HCT116 (cell line): Measurements from ENCODE around the gene CCDC192. TPM values are rescaled to one million over a fixed set of nuclear protein-coding genes. Genes with fewer than 3 reads are reported as not detected.
A peak's percentile ranks its signal among the peaks of the same experiment; 100 is the strongest.

Source experiments
- ATAC-seq: fragments of 200-7000 bp; cut with Tn5 transposase; 2 replicates; pipeline ENCODE4 v1.9.1; 2020; ENCODE audit warnings: mild to moderate bottlenecking, moderate library complexity
- BruUV-seq: library from RNA; stranded (reverse); fragments of 400-500 nt; replicated peaks from 2 replicates; lab custom pipeline; 2021; lab: Mats Ljungman, UMichigan
- CTCF ChIA-PET: fragments of 300-600 bp; sonication (Branson Sonifier 250); formaldehyde crosslinking; loops from one replicate; lab custom pipeline; 2021; ENCODE audit warnings: antibody characterized with exemption; lab: Charles Lee
- POLR2A ChIA-PET: fragments of 300-600, 350-600 bp; sonication (Branson Sonifier 250); formaldehyde crosslinking; loops from one replicate; lab custom pipeline; 2021; ENCODE audit warnings: antibody characterized with exemption; lab: Charles Lee
- RAD21 ChIA-PET, 2 experiments: fragments of 300-600 bp; sonication (Branson Sonifier 250); formaldehyde crosslinking; loops; one replicate each; lab custom pipeline; 2023; ENCODE audit warnings: low total read pairs in 2 of 2; ENCODE audit not compliant: uncharacterized antibody in 2 of 2, unreplicated experiment in 2 of 2, low non-redundant PET in 1 of 2; lab: Charles Lee
- DNase-seq: peaks from one replicate; pipeline ENCODE4 v3.0.0-alpha.2; 2010; ENCODE audit warnings: low read depth, low spot score
- H2AFZ ChIP-seq: fragments of 200-600 bp; shearing (Covaris generic), sonication (generic); 2 replicates; pipeline ENCODE4 v1.6.1; 2017; ENCODE audit warnings: low read depth, mixed run types, mixed read lengths, antibody characterized with exemption, low read length; ENCODE audit not compliant: poor library complexity, severe bottlenecking
- H3K27ac ChIP-seq: 2 replicates; pipeline ENCODE4 v1.5.1; 2012; ENCODE audit warnings: low read depth, low read length
- H3K27me3 ChIP-seq: fragments of 200-600 bp; sonication (generic); 2 replicates; pipeline ENCODE4 v1.6.1; 2016; ENCODE audit warnings: mixed run types, low read length, mixed read lengths; ENCODE audit not compliant: insufficient read depth
- H3K36me3 ChIP-seq, 2 experiments: fragments of 200-500 bp in 1 of 2; fragments of 200-600 bp in 1 of 2; sonication (Bioruptor generic) in 1 of 2; sonication (generic) in 1 of 2; 2 replicates each; pipeline versions ENCODE4 v1.5.1 to v1.6.1; 2014 to 2016; ENCODE audit warnings: low read length in 2 of 2, inconsistent platforms in 1 of 2, mixed read lengths in 1 of 2, mixed run types in 1 of 2; ENCODE audit not compliant: insufficient read depth in 2 of 2, control insufficient read depth in 1 of 2
- H3K4me1 ChIP-seq, 2 experiments: fragments of 200-600 bp in 1 of 2; sonication (generic) in 1 of 2; 2 replicates each; pipeline versions ENCODE4 v1.5.1 to v1.6.1; 2012 to 2017; ENCODE audit warnings: low read length in 2 of 2, inconsistent platforms in 1 of 2, mild to moderate bottlenecking in 1 of 2, mixed read lengths in 1 of 2, mixed run types in 1 of 2, moderate library complexity in 1 of 2; ENCODE audit not compliant: insufficient read depth in 2 of 2, control insufficient read depth in 1 of 2
- H3K4me2 ChIP-seq: fragments of 200-600 bp; sonication (generic); 2 replicates; pipeline ENCODE4 v1.6.1; 2017; ENCODE audit warnings: mixed run types, low read length, mixed read lengths
- H3K4me3 ChIP-seq, 2 experiments: fragments of 200-600 bp in 1 of 2; sonication (generic) in 1 of 2; replicated peaks in 1 of 2; 2 replicates each; pipeline ENCODE4 v1.5.1; 2011 to 2016; ENCODE audit warnings: low read length in 2 of 2, control low read depth in 1 of 2, low read depth in 1 of 2, mild to moderate bottlenecking in 1 of 2, mixed read lengths in 1 of 2, mixed run types in 1 of 2
- H3K79me2 ChIP-seq: fragments of 200-600 bp; sonication (generic); 2 replicates; pipeline ENCODE4 v1.6.1; 2017; ENCODE audit warnings: mild to moderate bottlenecking, mixed run types, low read length, moderate library complexity, mixed read lengths; ENCODE audit not compliant: insufficient read depth
- H3K9ac ChIP-seq: fragments of 200-600 bp; sonication (generic); 2 replicates; pipeline ENCODE4 v1.6.1; 2016; ENCODE audit warnings: low read length, mixed read lengths
- H3K9me2 ChIP-seq: fragments of 200-600 bp; sonication (generic), shearing (Covaris generic); 2 replicates; pipeline ENCODE4 v1.6.1; 2017; ENCODE audit warnings: mixed run types, mild to moderate bottlenecking, moderate library complexity; ENCODE audit not compliant: insufficient read depth
- H3K9me3 ChIP-seq, 2 experiments: fragments of 200-500 bp in 1 of 2; fragments of 200-600 bp in 1 of 2; sonication (Bioruptor generic) in 1 of 2; sonication (generic) in 1 of 2; 2 replicates each; pipeline ENCODE4 v1.6.1; 2014 to 2017; ENCODE audit warnings: low read length in 2 of 2, mixed read lengths in 2 of 2, inconsistent platforms in 1 of 2, low read depth in 1 of 2, mild to moderate bottlenecking in 1 of 2, mixed run types in 1 of 2, moderate library complexity in 1 of 2; ENCODE audit not compliant: control insufficient read depth in 1 of 2, insufficient read depth in 1 of 2
- H4K20me1 ChIP-seq: fragments of 200-600 bp; sonication (generic), shearing (Covaris generic); 2 replicates; pipeline ENCODE4 v1.6.1; 2017; ENCODE audit warnings: mixed run types, mild to moderate bottlenecking, moderate library complexity; ENCODE audit not compliant: insufficient read depth
- CEBPB ChIP-seq: IDR thresholded peaks from 2 replicates; pipeline ENCODE4 v1.6.1; 2012; ENCODE audit warnings: low read depth
- EGR1 ChIP-seq: IDR thresholded peaks from 2 replicates; pipeline ENCODE4 v1.6.1; 2012; ENCODE audit warnings: low read depth
- ELF1 ChIP-seq: IDR thresholded peaks from 2 replicates; pipeline ENCODE4 v1.6.1; 2012; ENCODE audit warnings: low read depth, borderline replicate concordance
- EZH2 ChIP-seq: fragments of 200-600 bp; sonication (generic); IDR thresholded peaks from 2 replicates; pipeline ENCODE4 v1.6.1; 2017; ENCODE audit warnings: antibody characterized with exemption, mixed run types
- FOSL1 ChIP-seq: IDR thresholded peaks from 2 replicates; pipeline ENCODE4 v1.6.1; 2012; ENCODE audit warnings: low read depth
- POLR2A ChIP-seq: IDR thresholded peaks from 2 replicates; pipeline ENCODE4 v1.7.0; 2011; ENCODE audit warnings: borderline replicate concordance; ENCODE audit not compliant: insufficient read depth, insufficient read length; ENCODE audit errors: extremely low read depth
- RAD21 ChIP-seq: IDR thresholded peaks from 2 replicates; pipeline ENCODE4 v1.6.1; 2012; ENCODE audit warnings: low read depth, mild to moderate bottlenecking
- SP1 ChIP-seq: IDR thresholded peaks from 2 replicates; pipeline ENCODE4 v1.6.1; 2012; ENCODE audit warnings: low read depth
- SRF ChIP-seq: IDR thresholded peaks from 2 replicates; pipeline ENCODE4 v1.6.1; 2012; ENCODE audit warnings: low read depth
- TCF7L2 ChIP-seq: IDR thresholded peaks from 2 replicates; pipeline ENCODE4 v1.7.0; 2011; ENCODE audit warnings: borderline replicate concordance, inconsistent platforms; ENCODE audit not compliant: insufficient read depth, insufficient read length; ENCODE audit errors: extremely low read depth
- ZFX ChIP-seq: fragments of 450-650 bp; IDR thresholded peaks from 2 replicates; pipeline ENCODE4 v1.6.1; 2017
- ZNF274 ChIP-seq: fragments of 200-500 bp; sonication (Bioruptor generic); IDR thresholded peaks from 2 replicates; pipeline ENCODE4 v1.6.1; 2014; ENCODE audit warnings: mild to moderate bottlenecking, low read depth, low read length, inconsistent platforms
- intact Hi-C: fragments of 100-400 bp; cut with micrococcal nuclease; formaldehyde crosslinking; loops from 2 replicates; pipeline ENCODE4 v1.10.0; 2022
- total RNA-seq: library from RNA; stranded (reverse); gene quantifications from one replicate; pipeline ENCODE4 v1.2.1, GENCODE V29; 2021; ENCODE audit not compliant: unreplicated experiment
- TF ChIP-seq, protein P1 (sequence below): IDR thresholded peaks from 2 replicates; pipeline ENCODE4 v1.6.1; 2012; ENCODE audit warnings: low read depth
- TF ChIP-seq, protein P2 (sequence below): IDR thresholded peaks from 2 replicates; pipeline ENCODE4 v1.6.1; 2012
- TF ChIP-seq, protein P3 (sequence below): IDR thresholded peaks from 2 replicates; pipeline ENCODE4 v1.6.1; 2012

The CCDC192 gene
- total RNA-seq, 1 experiment from 2014 or later, result not detected

GRCh38 chr5:127987354-127988145, 284.4 kb downstream of the CCDC192 start:
- Histone ChIP-seq H2AFZ (no peak overlapping the region), H3K9me3 (no peaks in the 10 kb centered on the region), H3K79me2 (no peaks in the 10 kb centered on the region), H3K36me3 (no peaks in the 10 kb centered on the region), H3K4me1 (peaks cover 13 to 14% of the 10 kb centered on the region in 2 experiments), H3K9ac (no peak overlapping the region), H3K4me3 (no peak overlapping the region), H3K27ac (peak overlapping the region; percentile 45; the same call in 1 of the 2 replicates), H3K4me2 (peak overlapping the region; percentile 32), H3K27me3 (no peaks in the 10 kb centered on the region), H3K9me2 (no peaks in the 10 kb centered on the region), H4K20me1 (no peaks in the 10 kb centered on the region)
- TF ChIP-seq EZH2, result no peak
- no peak for TF ChIP-seq SP1
- CTCF ChIA-PET, result no interaction called here
- ATAC-seq (peak; percentile 66), DNase-seq (no peak)
- RAD21 ChIA-PET, result no interaction called here
- no TSS peak for BruUV-seq
- intact Hi-C loops, result no loop called here
- POLR2A ChIA-PET, result no interaction called here

- no peaks in the 10 kb centered on the region for H3K79me2 ChIP-seq
- ChIA-PET POLR2A (no interaction called here), RAD21 (no interaction called here), CTCF (no interaction called here)
- ATAC-seq (peak; percentile 83), DNase-seq (peak; percentile 48)
- H3K9me3 ChIP-seq, result no peaks in the 10 kb centered on the region
- peak overlapping the region; percentile 32 for H3K4me2 ChIP-seq
- H2AFZ ChIP-seq, result no peak overlapping the region
- H4K20me1 ChIP-seq, result no peaks in the 10 kb centered on the region
- peaks cover 13 to 14% of the 10 kb centered on the region in 2 experiments for H3K4me1 ChIP-seq
- no TSS peak for BruUV-seq
- no peak overlapping the region for H3K9ac ChIP-seq
- H3K9me2 ChIP-seq, result no peaks in the 10 kb centered on the region
- no peaks in the 10 kb centered on the region for H3K36me3 ChIP-seq
- H3K27ac ChIP-seq, result peak overlapping the region; percentile 45; the same call in 1 of the 2 replicates
- intact Hi-C loops, result no loop called here
- no peak overlapping the region for H3K4me3 ChIP-seq
- H3K27me3 ChIP-seq, result no peaks in the 10 kb centered on the region
- no peak for TF ChIP-seq ZNF274
- no peak for TF ChIP-seq POLR2A
- TF ChIP-seq SP1, result no peak
- TF ChIP-seq ZFX, result no peak
- no peak for TF ChIP-seq EZH2
- TF ChIP-seq EGR1, result no peak
- TF ChIP-seq, protein P1, sequence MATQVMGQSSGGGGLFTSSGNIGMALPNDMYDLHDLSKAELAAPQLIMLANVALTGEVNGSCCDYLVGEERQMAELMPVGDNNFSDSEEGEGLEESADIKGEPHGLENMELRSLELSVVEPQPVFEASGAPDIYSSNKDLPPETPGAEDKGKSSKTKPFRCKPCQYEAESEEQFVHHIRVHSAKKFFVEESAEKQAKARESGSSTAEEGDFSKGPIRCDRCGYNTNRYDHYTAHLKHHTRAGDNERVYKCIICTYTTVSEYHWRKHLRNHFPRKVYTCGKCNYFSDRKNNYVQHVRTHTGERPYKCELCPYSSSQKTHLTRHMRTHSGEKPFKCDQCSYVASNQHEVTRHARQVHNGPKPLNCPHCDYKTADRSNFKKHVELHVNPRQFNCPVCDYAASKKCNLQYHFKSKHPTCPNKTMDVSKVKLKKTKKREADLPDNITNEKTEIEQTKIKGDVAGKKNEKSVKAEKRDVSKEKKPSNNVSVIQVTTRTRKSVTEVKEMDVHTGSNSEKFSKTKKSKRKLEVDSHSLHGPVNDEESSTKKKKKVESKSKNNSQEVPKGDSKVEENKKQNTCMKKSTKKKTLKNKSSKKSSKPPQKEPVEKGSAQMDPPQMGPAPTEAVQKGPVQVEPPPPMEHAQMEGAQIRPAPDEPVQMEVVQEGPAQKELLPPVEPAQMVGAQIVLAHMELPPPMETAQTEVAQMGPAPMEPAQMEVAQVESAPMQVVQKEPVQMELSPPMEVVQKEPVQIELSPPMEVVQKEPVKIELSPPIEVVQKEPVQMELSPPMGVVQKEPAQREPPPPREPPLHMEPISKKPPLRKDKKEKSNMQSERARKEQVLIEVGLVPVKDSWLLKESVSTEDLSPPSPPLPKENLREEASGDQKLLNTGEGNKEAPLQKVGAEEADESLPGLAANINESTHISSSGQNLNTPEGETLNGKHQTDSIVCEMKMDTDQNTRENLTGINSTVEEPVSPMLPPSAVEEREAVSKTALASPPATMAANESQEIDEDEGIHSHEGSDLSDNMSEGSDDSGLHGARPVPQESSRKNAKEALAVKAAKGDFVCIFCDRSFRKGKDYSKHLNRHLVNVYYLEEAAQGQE, result no peak
- TF ChIP-seq, protein P2, sequence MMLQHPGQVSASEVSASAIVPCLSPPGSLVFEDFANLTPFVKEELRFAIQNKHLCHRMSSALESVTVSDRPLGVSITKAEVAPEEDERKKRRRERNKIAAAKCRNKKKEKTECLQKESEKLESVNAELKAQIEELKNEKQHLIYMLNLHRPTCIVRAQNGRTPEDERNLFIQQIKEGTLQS, result no peak
- no peak for TF ChIP-seq ELF1
- no peak for TF ChIP-seq TCF7L2
- no peak for TF ChIP-seq CEBPB
- no peak for TF ChIP-seq SRF
- TF ChIP-seq RAD21, result no peak
- TF ChIP-seq, protein P3, sequence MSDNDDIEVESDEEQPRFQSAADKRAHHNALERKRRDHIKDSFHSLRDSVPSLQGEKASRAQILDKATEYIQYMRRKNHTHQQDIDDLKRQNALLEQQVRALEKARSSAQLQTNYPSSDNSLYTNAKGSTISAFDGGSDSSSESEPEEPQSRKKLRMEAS, result no peak
- peak; percentile 57 for TF ChIP-seq FOSL1
Observed at GRCh38 chr5:127988146-127988760, 285.1 kb downstream of the CCDC192 start.
